Cardiac septum (tissue), 1 donor: ENCODE data around the gene ATG9B. TPM values are rescaled to one million over a fixed set of nuclear protein-coding genes. Genes with fewer than 3 reads are reported as not detected.
"Not testable (repeated sequence)": the region's sequence is repeated elsewhere in the genome, so short reads cannot be mapped to it uniquely, and the experiment has no call there.

Source experiments
- DNase-seq: peaks from one replicate; pipeline ENCODE4 v3.0.0-alpha.2; 2020; ENCODE audit warnings: low spot score
- intact Hi-C: fragments of 100-400 bp; cut with DNase I; formaldehyde crosslinking; loops from one replicate; pipeline ENCODE4 v1.14.0; 2022
- total RNA-seq: library from RNA; stranded (reverse); fragmentation: NEBNext Ultra II Directional; extraction: Animal tissue kit (Norgen Biotek cat#: 25700); gene quantifications from one replicate; pipeline ENCODE4 v1.2.1, GENCODE V29; 2021
- donor health status: DM: no; HTN: no; CAD: no.

ATG9B gene
- total RNA-seq, 1 donor from 2014 or later, result 0.13 TPM

DNA sequence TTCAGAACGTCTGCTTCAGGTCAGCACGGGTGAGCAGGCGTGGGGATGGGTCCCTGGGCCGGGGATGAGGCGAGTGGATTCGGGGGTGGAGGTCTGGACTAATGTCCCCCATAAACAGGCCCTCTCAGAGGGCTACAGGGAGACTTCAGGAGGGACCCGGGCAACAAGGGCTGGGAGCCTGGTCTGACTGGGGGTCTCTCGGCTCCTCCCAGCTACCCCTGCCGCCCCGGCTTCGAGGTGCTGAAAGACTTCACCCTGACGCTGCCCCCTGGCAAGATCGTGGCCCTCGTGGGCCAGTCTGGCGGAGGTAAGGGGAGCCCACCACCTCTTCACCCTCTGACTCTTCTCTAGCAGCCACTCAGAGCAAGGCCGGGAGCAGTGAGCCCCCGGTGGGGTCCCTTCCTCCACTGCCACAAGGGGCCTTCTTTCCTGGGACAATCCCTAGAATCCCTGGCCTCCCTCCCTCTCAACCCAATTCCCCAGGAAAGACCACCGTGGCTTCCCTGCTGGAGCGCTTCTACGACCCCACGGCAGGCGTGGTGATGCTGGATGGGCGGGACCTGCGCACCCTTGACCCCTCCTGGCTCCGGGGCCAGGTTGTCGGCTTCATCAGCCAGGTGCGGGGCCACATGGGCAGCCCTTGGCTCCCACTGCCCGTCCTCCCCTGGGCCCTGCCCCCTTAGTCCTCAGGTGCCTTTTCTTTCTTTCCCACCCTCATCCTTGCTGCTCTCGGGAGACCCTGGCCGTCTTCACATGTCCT, 16.5 kb upstream of the ATG9B start:
- intact Hi-C loops, result no loop called here
- DNase-seq, result no peak

DNA sequence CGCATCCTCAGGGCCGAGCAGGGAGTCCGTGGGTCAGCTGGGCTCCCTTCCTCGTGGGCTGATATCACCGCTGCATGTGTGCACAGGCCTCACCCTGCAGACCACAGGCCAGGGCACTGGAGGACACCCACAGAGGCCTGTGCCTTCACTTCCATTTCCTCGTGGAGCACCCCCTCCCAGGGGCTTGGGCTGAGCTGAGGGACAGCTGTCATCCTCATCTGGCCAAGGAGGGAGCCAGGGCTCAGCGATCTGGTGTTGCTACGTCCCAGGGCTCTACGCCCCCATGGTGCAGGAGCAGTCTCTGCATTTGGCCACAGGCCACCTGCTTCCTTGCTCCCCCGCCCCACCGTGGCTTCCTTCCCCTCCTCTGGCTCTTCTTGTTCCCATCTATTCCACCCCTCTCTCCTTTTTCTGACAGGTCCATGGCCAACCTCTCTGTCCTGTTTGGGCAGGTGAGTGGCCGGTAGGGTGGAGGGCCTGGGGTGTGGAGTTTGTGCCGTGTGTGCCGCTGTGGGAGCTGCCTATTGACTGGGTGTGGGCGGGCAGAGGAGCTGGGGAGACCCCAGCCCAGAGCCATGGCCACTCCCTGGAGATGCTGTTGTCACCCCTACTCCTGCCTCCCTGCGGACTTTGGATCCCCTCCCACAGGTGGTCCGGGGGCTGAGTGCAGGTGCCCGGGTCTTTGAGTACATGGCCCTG, 15.7 kb upstream of the ATG9B start:
- intact Hi-C loops, result no loop called here
- no peak for DNase-seq

DNA sequence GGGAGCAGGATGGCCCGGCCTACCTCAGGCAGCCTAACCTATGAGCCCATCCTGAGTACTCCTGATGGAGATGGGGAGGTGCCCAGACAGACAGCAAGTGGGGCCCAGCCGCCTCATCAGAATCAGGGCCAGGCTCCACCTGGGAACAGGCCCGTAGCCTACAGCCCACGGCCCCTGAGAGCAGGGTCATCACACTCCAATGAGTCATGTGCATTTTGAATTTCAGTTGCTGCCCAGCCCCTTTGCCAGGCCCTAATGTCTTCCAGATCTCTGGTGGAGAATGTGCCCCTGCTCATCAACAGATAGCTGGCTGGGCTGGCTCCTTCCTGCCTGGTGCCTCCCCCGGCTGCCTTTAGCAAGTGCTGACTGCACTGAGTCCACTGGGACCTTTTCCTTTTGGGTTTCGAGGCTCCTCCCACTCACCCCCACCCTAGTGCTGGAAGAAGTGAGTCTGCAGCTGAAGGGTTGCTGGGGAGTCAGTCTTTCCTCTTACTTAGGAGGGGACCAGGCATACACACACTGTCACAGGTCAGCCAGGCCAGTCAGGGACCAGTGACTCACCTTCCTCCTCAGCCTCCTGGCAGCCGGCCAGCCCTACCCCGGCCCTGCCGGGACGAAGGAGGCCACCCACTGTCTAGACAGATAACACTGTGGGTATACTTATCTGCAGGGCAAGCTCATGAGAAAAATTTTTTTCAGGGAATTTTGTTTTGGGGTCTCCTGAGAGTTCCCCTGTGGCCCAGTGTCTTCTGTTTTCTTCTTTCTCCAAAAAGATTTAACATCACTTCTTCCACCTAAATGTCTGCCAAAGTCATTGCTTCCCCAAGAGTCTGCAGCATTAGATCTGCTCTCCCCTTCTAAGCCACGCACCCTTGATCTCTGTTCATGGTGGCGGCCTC, 14.9 kb upstream of the ATG9B start:
- peak; percentile 85 for DNase-seq
- intact Hi-C loops, result no loop called here

DNA sequence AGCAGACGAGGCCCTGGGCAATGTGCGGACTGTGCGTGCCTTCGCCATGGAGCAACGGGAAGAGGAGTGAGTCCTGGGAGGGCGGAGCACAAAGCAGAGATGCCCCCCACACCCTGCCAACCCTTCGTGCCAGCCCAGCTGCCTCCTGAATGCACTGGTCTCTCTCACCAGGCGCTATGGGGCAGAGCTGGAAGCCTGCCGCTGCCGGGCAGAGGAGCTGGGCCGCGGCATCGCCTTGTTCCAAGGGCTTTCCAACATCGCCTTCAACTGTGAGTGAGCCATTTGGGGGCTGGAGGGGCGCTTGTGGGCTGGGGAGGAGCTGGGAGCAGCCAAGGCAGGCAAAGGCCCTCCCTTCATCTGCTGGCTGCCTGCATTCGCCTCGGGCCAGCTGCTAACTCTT, 11.6 kb upstream of the ATG9B start:
- intact Hi-C loops, result no loop called here
- no peak for DNase-seq

DNA sequence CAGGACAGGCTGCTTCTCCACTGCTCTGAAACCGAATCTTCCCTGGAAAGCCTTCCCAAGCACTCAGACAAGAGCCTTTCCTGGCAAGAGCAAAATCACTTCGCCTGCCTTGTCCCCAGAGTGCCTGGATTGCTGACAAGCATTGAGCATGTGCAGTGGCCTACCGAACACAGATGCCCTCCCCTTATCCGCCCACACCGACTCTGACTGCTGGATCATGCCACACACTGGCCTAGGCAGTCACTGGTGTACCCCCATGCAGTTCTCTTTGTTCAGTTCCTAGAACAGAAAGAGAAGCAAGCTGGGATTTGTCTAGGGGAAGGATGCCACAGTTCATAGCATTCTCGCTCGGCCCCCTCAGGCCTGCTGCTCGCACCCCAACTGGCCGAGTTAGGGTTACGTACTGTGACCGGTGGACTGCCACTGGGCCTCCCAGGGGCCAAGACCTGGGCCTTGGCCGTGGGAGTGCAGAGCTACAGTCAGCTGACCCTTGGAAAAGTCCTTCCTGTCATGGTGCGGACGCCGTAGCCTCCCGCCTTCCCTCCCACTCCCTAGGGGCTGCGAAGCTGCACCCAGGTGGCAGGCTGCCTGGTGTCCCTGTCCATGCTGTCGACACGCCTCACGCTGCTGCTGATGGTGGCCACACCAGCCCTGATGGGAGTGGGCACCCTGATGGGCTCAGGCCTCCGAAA, 10.9 kb upstream of the ATG9B start:
- DNase-seq, result no peak

DNA sequence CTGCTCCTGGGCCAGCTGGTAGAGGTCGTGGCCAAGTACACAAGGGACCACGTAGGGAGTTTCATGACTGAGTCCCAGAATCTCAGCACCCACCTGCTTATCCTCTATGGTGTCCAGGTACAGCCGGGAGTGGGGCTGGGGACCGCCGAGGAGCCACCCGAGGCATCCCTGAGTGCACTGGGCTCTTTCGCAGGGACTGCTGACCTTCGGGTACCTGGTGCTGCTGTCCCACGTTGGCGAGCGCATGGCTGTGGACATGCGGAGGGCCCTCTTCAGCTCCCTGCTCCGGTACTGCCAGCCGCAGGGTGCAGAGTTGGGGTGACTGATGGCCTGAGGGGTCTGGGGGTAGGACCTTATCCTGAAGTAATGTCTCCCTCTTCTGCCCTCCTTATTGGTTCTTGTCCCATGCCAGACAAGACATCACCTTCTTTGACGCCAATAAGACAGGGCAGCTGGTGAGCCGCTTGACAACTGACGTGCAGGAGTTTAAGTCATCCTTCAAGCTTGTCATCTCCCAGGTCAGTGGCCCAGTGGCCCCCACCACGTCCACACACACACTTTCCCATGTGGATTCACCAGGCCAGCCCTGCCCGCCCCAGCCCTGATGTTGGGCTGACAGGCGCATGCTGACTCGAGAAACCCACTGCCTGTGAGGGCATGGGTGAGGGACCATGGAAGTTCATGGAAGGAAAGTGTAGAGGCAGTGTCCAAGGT, 10.2 kb upstream of the ATG9B start:
- intact Hi-C loops, result no loop called here
- DNase-seq, result no peak

More for the DNA sequence above, 10.9 kb upstream of the ATG9B start:
- intact Hi-C loops, result no loop called here

DNA sequence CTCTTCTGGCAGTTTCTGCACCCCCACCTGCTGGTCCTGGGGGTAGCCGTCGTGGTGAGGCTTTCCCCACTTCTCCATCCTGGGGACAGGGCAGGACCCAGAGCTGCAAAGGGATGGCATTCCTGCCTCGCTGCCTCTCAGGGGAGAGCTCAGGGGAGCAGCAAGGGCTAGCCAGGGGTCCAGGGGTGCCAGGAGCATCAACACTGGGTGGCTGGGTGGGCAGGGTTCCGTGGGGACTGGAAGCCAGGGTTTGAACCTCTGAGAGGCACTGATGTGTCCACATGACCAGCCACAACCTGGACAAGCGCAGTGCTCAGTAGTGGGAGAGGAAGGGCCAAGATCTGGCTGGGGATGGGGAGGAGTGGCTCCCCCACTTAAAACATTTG, 9.6 kb upstream of the ATG9B start:
- intact Hi-C loops, result no loop called here
- DNase-seq, result no peak

DNA sequence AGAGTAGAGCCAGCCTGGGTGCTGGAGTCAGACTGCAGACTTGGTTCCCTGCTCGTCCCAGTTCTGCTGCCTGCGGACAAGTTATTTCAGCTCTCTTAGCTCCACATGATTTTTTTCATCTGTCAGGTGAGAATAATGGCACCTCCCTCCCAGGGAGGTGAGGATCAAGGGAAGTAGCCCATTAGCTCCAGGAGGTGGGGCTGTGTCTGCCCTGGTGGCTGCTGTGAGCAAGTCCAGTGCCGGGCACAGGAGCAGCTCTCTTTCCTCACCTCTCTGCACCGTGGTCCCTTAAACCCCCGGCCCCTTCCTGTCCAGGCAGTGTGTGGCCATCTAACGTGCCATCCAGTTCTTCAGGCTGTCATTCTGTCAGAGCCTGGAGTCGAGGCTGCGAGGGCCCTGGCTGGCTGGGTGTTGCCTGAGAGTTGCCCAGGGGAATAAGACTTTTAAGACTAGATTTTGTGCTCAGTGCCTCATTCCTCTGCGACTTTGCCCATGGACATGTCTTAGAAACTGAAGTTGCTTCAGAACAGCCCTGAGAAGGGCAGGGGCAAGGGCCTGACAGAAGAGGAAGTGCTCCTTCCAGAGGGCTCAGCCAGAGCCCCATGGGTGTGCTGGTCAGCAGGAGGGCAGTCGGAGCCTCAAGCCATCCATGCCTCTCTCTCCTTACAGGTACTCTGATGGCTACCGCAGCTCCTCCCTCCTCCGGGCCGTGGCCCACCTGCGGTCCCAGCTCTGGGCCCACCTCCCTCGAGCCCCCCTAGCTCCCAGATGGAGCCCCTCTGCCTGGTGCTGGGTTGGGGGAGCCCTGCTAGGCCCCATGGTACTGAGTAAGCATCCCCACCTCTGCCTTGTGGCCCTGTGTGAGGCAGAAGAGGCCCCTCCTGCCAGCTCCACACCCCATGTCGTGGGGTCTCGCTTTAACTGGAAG, 8.9 kb upstream of the ATG9B start:
- intact Hi-C loops, result no loop called here
- no peak for DNase-seq

DNA sequence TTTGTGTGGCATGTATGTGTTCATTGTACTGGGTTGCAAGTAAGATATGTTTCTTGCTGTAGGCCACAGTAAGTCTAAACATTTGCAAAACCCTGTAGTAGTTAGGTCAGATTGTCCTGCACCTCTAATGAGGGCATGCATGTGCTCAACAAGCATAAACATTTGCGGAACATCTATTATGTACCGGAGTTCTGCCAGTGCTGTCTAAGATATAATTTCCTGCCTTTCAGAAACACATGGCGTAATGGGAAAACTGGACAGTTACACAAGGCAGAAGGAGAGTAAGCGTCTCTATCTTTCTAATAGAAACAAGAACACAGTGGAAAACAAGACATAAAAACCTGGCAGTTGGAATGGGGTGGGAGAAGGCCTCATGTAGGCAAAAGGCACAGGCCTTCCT, 6.7 kb upstream of the ATG9B start:
- intact Hi-C loops, result no loop called here
- DNase-seq, result no peak

DNA sequence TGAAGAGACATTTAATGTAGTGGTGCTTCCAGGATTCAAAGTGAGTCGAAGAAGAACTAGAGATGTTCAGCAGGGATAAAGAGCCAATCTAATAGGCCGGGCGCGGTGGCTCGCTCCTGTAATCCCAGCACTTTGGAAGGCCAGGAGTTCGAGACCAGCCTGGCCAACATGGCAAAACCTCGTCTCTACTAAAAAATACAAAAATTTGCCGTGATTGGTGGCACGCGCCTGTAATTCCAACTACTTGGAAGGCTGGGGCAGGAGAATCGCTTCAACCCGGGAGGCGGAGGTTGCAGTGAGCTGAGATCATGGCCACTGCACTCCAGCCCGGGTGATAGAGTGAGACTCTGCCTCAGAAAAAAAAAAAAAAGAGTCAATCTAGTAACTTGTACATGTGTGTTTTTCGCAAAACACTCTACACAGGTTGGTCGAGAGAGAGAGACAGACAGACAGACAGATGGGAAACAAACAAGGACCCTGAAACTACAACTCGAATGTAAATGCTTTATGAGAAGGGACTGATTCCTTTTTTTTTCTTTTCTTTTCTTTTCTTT, 4.7 kb upstream of the ATG9B start:
- intact Hi-C loops, result loop anchor here (1.0 to 5.0 kb wide), 3 partner anchors 30 to 83 kb away; partner anchors contain the start of genes FASTK and SLC4A2
- no peak for DNase-seq

DNA sequence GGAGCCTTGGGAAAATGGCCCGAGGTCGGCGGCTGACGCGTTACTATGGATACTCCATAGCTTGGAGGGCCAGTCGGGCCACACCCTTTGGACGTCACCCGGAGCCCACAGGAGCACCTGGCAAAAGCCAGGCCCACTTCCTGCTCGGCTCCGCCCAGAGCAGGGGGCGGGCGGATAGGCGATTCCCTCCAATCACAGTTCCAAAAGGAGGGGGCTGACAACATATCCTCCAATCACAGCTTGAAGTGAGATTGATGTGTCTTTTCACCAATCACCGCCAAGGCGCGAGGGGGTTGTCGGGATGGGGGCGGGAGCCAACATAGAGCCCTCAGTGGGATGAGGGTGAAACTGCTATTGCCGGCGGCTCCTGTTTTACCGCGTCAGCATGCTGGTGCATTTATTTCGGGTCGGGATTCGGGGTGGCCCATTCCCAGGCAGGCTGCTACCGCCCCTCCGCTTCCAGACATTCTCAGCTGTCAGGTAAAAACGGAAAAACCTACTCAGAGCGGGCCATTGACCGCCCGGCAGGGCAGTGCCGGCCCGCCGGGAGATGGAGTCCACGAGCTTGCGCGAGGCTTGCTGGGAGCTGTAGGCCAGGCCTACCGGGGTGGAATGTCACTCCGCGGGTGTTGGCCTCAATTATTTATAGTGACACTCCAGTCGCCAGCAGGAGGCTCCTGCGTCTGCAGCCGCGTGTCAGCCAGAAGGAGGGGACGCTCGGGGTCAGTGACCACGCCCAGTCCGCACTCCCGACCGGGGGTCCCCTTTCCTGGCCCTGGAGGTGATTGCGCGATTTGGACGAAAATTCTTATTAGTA, 4.0 kb upstream of the ATG9B start, which contains the start of gene ABCB8:
Gene ABCB8 (plus strand): TSS at position 320 of the 817 bp plus-strand sequence. CDS start 66 bp downstream, at position 386.
- peak; percentile 98 for DNase-seq
- intact Hi-C loops, result loop anchor here (1.0 to 5.0 kb wide), 3 partner anchors 30 to 84 kb away; partner anchors contain the start of genes FASTK and SLC4A2

DNA sequence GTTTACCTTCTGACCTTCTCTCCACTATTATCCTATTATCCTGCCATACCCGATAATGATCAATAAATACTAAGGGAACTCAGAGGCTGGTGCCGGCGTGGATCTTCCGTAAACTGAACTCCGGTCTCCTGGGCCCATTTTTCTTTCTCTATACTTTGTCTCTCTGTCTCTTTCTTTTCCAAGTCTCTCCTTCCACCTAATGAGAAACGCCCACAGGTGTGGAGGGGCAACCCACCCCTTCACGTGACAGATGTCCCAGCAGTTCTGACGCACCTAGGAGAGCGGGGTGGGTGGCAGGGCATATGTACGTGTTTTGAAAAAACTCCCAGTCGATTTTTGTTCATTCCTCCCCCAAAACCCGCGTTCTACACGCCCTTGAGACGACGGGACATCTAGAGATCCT, 3.4 kb upstream of the ATG9B start:
- DNase-seq, result not testable (repeated sequence)
- intact Hi-C loops, result loop anchor here (1.0 to 5.0 kb wide), 3 partner anchors 31 to 85 kb away; partner anchors contain the start of genes FASTK and SLC4A2

DNA sequence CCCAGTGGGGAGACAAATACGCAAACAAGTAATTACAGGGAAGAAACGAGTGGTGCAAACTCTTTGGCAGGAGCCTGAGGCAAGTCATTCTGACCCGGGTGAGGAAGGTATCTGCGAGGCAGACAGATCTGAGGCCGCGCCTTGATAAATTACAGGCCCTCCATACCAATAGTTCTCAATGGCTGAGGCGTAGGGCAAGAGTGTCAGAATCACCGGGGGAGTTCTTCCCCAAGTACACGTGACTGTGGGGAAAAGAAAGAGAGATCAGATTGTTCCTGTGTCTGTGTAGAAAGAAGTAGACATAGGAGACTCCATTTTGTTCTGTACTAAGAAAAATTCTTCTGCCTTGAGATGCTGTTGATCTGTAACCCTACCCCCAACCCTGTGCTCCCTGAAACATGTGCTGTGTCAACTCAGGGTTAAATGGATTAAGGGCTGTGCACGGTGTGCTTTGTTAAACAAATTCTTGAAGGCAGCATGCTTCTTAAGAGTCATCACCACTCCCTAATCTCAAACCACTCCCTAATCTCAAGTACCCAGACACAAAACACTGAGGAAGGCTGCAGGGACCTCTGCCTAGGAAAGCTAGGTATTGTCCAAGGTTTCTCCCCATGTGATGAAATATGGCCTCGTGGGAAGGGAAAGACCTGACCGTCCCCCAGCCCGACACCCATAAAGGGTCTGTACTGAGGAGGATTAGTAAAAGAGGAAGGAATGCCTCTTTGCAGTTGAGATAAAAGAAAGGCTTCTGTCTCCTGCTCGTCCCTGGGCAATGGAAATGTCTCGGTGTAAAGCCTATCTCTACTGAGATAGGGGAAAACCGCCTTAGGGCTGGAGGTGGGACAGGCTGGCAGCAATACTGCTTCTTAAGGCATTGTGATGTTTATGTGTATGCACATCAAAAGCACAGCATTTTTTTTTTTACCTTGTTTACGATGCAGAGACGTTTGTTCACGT, 2.8 kb upstream of the ATG9B start:
- not testable (repeated sequence) for DNase-seq

DNA sequence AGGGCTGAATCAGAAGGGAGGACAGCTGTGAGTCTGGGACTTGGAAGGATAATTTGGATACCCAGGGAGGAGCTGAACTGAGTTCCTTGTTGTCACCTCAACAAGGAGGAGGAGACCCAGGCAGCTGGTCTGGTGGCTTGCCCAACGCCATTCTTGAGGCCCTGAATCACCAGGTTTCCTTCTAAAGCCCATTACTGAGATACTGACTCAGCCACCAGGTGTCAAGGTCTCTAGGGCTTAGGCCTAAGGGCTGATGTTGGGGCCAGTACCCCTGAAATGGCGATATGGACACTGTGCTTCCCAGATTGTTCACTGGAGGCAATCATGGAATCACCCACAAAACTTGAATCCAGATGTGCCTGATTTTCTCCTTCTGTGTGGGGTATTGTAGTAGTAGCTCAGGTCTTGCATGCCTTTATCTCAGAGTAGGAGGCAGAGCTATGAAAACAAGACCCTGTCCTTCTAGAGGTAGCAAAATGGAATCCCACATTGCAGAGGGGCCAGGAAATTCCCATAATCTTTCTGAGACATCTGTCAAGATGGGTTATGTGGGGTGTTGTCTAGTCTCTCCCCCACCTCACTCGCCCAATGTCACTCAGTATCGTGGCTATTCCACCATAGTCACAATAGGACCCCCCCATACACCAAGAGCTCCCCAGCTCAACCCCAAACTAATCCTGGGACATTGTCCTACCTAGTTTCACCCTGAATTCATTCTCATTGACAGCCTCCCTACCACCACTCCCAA, 1.8 kb upstream of the ATG9B start:
- DNase-seq, result no peak
- intact Hi-C loops, result loop anchor here (5.0 kb wide), 1 partner anchor 86 kb away; no protein-coding TSS in a partner anchor

More for the DNA sequence above, 2.8 kb upstream of the ATG9B start:
- intact Hi-C loops, result loop anchor here (5.0 kb wide), 1 partner anchor 85 kb away; no protein-coding TSS in a partner anchor
